Endothelial cell of umbilical vein (primary cell): Measurements from ENCODE around the gene UBD. TPM values are rescaled to one million over a fixed set of nuclear protein-coding genes. Genes with fewer than 3 reads are reported as not detected.

Experiments used
- BruUV-seq: library from RNA; stranded (reverse); fragments of 400-500 nt; replicated peaks from 2 replicates; lab custom pipeline; 2021; lab: Mats Ljungman, UMichigan
- CTCF ChIA-PET: fragments of 300-600, 350-600 bp; sonication (Branson Sonifier 250); formaldehyde crosslinking; loops from one replicate; lab custom pipeline; 2021; ENCODE audit warnings: antibody characterized with exemption, inconsistent platforms; lab: Charles Lee
- POLR2A ChIA-PET: fragments of 300-600, 350-600 bp; sonication (Branson Sonifier 250); formaldehyde crosslinking; loops from one replicate; lab custom pipeline; 2021; ENCODE audit warnings: antibody characterized with exemption, inconsistent platforms; lab: Charles Lee
- DNase-seq: peaks from one replicate; pipeline ENCODE4 v3.0.0-alpha.2; 2011; ENCODE audit warnings: low read depth, low spot score
- FAIRE-seq: peaks from 2 replicates; lab custom pipeline; 2011; peaks lifted over from hg19 to GRCh38; lab: Jason Lieb, UNC
- H2AFZ ChIP-seq: 2 replicates; pipeline ENCODE4 v1.6.0; 2012; ENCODE audit warnings: low read depth, low read length, control low read depth, inconsistent platforms
- H3K27ac ChIP-seq: 2 replicates; pipeline ENCODE4 v1.5.1; 2011; ENCODE audit warnings: low read depth, mild to moderate bottlenecking, control low read depth, low read length, moderate library complexity; ENCODE audit not compliant: insufficient read depth
- H3K27me3 ChIP-seq, 2 experiments: 2 replicates each; pipeline versions ENCODE4 v1.6.0 to v1.6.1; 2011; ENCODE audit warnings: low read length in 2 of 2, mixed read lengths in 1 of 2; ENCODE audit not compliant: control insufficient read depth in 2 of 2, insufficient read depth in 2 of 2
- H3K36me3 ChIP-seq, 2 experiments: 2 replicates in 1 of 2; 3 replicates in 1 of 2; pipeline ENCODE4 v1.5.1; 2011; ENCODE audit warnings: low read length in 2 of 2, mild to moderate bottlenecking in 1 of 2, moderate library complexity in 1 of 2; ENCODE audit not compliant: control insufficient read depth in 2 of 2, insufficient read depth in 2 of 2; ENCODE audit errors: extremely low read depth in 1 of 2
- H3K4me1 ChIP-seq: 3 replicates; pipeline ENCODE4 v1.5.1; 2011; ENCODE audit warnings: mild to moderate bottlenecking, low read length; ENCODE audit not compliant: control insufficient read depth, insufficient read depth; ENCODE audit errors: extremely low read depth
- H3K4me2 ChIP-seq: 2 replicates; pipeline ENCODE4 v1.6.1; 2011; ENCODE audit warnings: low read length, control low read depth, mixed read lengths; ENCODE audit not compliant: insufficient read depth
- H3K4me3 ChIP-seq, 3 experiments: fragments of 200-600 bp in 1 of 3; sonication (generic), shearing (Covaris generic) in 1 of 3; replicated peaks in 1 of 3; 2 replicates each; pipeline ENCODE4 v1.5.1; 2011 to 2016; ENCODE audit warnings: control low read depth in 3 of 3, low read length in 3 of 3, mild to moderate bottlenecking in 2 of 3, inconsistent platforms in 1 of 3, low read depth in 1 of 3, moderate library complexity in 1 of 3; ENCODE audit not compliant: insufficient read depth in 1 of 3
- H3K79me2 ChIP-seq: 2 replicates; pipeline ENCODE4 v1.6.0; 2012; ENCODE audit warnings: low read length, inconsistent platforms; ENCODE audit not compliant: control insufficient read depth, insufficient read depth
- H3K9ac ChIP-seq: replicated peaks from 2 replicates; pipeline ENCODE3; 2011; ENCODE audit warnings: low read length, control low read depth; ENCODE audit not compliant: insufficient read depth; ENCODE audit errors: extremely low read depth
- H3K9me1 ChIP-seq: replicated peaks from 3 replicates; pipeline ENCODE4 v1.6.0; 2011; ENCODE audit warnings: mild to moderate bottlenecking, low read length; ENCODE audit not compliant: control insufficient read depth, insufficient read depth; ENCODE audit errors: extremely low read depth
- H3K9me3 ChIP-seq: replicated peaks from 2 replicates; pipeline ENCODE4 v1.5.1; 2012; ENCODE audit warnings: low read length, inconsistent platforms; ENCODE audit not compliant: control insufficient read depth, insufficient read depth
- H4K20me1 ChIP-seq: replicated peaks from 2 replicates; pipeline ENCODE3; 2011; ENCODE audit warnings: mild to moderate bottlenecking, low read length; ENCODE audit not compliant: control insufficient read depth, insufficient read depth; ENCODE audit errors: extremely low read depth
- CTCF ChIP-seq, 2 donors: IDR thresholded peaks; 1 replicate in 1 of 2; 2 replicates in 1 of 2; pipeline ENCODE4 v1.5.1; 2011; ENCODE audit warnings: low read length in 2 of 2, mild to moderate bottlenecking in 2 of 2, moderate library complexity in 2 of 2, control low read depth in 1 of 2, inconsistent platforms in 1 of 2, low read depth in 1 of 2; ENCODE audit not compliant: insufficient read depth in 1 of 2; ENCODE audit errors: extremely low read depth in 1 of 2
- EZH2 ChIP-seq: IDR thresholded peaks from 2 replicates; pipeline ENCODE4 v1.6.1; 2012; ENCODE audit warnings: borderline replicate concordance, low read depth, mild to moderate bottlenecking, moderate library complexity, low read length, inconsistent platforms; ENCODE audit not compliant: severe bottlenecking
- FOS ChIP-seq: IDR thresholded peaks from 2 replicates; pipeline ENCODE4 v1.6.1; 2011; ENCODE audit warnings: mild to moderate bottlenecking, low read length, moderate library complexity, borderline replicate concordance; ENCODE audit not compliant: insufficient read depth
- GATA2 ChIP-seq: IDR thresholded peaks from 2 replicates; pipeline ENCODE4 v1.7.0; 2011; ENCODE audit warnings: low read depth, mild to moderate bottlenecking, moderate library complexity, mixed read lengths, low read length; ENCODE audit not compliant: insufficient read length, insufficient read depth
- JUN ChIP-seq: IDR thresholded peaks from 2 replicates; pipeline ENCODE4 v1.6.1; 2011; ENCODE audit warnings: borderline replicate concordance, low read depth; ENCODE audit not compliant: insufficient read length, insufficient read depth
- MAX ChIP-seq: IDR thresholded peaks from 2 replicates; pipeline ENCODE4 v1.6.1; 2011; ENCODE audit not compliant: insufficient read depth, insufficient read length
- MYC ChIP-seq: IDR thresholded peaks from one replicate; pipeline ENCODE4 v1.6.1; 2011; ENCODE audit warnings: mild to moderate bottlenecking, low read depth, low read length
- POLR2A ChIP-seq: IDR thresholded peaks from 2 replicates; pipeline ENCODE4 v1.6.1; 2012; ENCODE audit warnings: low read depth, mild to moderate bottlenecking, control low read depth, low read length
- POLR2AphosphoS5 ChIP-seq: IDR thresholded peaks from 2 replicates; pipeline ENCODE4 v1.6.1; 2012; ENCODE audit warnings: low read depth, mild to moderate bottlenecking, control low read depth, low read length, moderate library complexity; ENCODE audit not compliant: insufficient read depth
- dilution Hi-C: fragments of 300-500 bp; cut with MboI; formaldehyde crosslinking; loops from one replicate; pipeline ENCODE4 v1.15.0; 2019; ENCODE audit warnings: low sequenced_read_pairs; ENCODE audit not compliant: extremely low pct_ligation_motif_present
- intact Hi-C: fragments of 100-400 bp; cut with micrococcal nuclease; formaldehyde crosslinking; loops from one replicate; pipeline ENCODE4 v1.10.0; 2022
- polyA plus RNA-seq, 4 experiments: library from polyadenylated mRNA; depleted of rRNA in 3 of 4; stranded (reverse) in 3 of 4; unstranded in 1 of 4; fragments of >200 nt; gene quantifications; 2 replicates each; pipeline versions ENCODE4 v1.2.1 to v1.2.3, GENCODE V29; 2011 to 2012; ENCODE audit warnings: missing spikeins in 1 of 4
- total RNA-seq: library from RNA; stranded (reverse); gene quantifications from 2 replicates; pipeline ENCODE4 v1.2.3, GENCODE V29; 2021

Gene UBD
- total and polyA plus RNA-seq, 2 donors (not counting 3 experiments of a cell fraction or from before 2014, with no cell fraction given): 0.10 to 0.31 TPM

GRCh38 chr6:29566856-29567255 lies 7.3 kb upstream of the UBD start:
- POLR2A ChIA-PET: no interaction called here
- Histone ChIP-seq H3K27me3 (peaks cover 0 to 3% of the 10 kb centered on the region in 2 experiments), H3K79me2 (no peaks in the 10 kb centered on the region), H3K9me3 (no peaks in the 10 kb centered on the region), H3K4me3 (no peak overlapping the region), H3K9ac (no peak overlapping the region), H3K27ac (no peak overlapping the region), H3K9me1 (no peaks in the 10 kb centered on the region), H4K20me1 (no peaks in the 10 kb centered on the region), H3K36me3 (no peaks in the 10 kb centered on the region), H2AFZ (no peak overlapping the region), H3K4me2 (no peak overlapping the region), H3K4me1 (no peaks in the 10 kb centered on the region)
- intact Hi-C loops (no loop called here), dilution Hi-C loops (no loop called here)
- FAIRE-seq (no peak), DNase-seq (no peak)
- BruUV-seq: no TSS peak
- CTCF ChIA-PET: no interaction called here
- TF ChIP-seq GATA2 (no peak), POLR2A (no peak), JUN (no peak), MYC (no peak), EZH2 (no peak), FOS (no peak), CTCF (IDR thresholded peaks at IDR 0.05; ENCODE audit: extremely low read depth in 1 of 2, insufficient read depth in 1 of 2, low read depth in 1 of 2, low read length in 2 of 2) (no peak), POLR2AphosphoS5 (no peak), MAX (no peak)
